GM18508 (cell line): Measurements from ENCODE around the gene ELL.

Experiments used
- ATAC-seq: cut with Tn5 transposase; IDR thresholded peaks from one replicate; pipeline ENCODE4 v1.9.1; 2021; ENCODE audit warnings: moderate number of reproducible peaks; ENCODE audit not compliant: insufficient read depth, unreplicated experiment

The ELL gene

DNA sequence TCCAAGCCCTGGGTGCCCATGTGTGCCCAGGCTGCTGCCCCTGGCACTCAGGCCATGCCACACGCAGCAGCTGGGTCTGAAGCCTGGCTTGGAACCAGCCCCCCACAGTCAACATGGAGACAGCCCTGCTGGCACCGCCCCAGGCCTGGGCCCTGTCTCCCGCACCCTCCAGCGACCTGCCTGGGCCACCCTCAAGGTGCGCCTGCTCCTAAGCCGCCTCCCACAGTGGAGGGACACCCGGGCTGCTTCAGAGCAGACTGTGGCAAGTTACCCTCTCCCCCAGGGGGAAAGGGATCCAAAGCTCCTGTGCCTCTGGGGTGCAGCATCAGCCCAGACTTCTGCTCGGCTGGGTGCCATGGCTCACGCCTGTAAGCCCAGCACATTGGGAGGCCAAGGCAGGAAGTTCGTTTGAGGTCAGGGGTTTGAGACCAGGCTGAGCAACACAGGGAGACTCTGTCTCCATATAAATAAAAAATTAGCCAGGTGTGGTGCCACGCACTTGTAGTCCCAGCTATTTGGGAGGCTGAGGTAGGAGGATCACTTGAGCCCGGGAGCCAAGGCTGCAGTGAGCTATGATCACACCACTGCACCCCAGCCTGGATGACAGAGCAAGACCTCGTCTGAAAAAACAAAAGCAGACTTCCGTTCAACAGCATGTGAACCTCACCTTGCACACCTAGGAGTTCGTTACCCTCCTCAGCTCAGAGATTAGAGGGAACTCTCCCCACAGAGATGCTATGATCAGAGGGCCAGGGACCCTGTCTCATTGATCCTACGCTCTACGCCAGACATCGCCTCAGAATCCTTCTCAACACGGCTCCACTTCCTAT lies 15.6 kb downstream of the ELL start:
- ATAC-seq, result no peak

DNA sequence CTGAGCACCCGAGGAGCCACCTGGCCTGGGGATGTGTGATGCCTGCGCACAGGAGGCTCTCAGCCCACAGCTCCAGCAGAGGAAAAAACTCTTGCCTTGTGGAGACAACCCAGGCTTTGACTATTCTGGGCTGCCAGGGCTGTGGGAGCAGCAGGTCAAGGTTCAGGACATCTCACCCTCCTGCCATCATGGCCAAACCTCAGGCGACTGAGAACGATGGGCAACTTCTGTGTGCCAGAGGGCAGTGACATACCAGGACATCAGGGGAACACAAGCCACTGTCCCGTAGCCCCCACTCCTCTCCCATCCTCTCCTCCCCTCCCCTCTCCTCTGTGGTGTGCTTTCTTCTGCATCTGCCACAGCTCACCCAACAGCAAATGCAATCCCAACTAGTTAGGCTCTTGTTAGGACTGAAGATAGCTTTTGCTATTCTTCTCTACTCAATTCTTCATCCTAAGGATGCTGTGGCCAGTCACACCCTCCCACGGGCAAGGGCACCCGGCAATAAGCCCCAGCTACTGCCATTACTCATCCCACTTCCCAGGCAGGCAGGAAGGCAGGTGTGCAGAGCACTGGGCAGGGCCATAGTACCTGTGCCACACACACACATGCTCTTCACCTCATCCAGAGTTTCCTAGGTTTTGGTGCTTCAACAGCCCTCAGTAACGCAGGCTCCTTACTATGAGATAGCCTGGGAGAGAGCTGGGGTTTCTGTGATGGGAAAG lies 16.8 kb downstream of the ELL start:
- ATAC-seq, result no peak

DNA sequence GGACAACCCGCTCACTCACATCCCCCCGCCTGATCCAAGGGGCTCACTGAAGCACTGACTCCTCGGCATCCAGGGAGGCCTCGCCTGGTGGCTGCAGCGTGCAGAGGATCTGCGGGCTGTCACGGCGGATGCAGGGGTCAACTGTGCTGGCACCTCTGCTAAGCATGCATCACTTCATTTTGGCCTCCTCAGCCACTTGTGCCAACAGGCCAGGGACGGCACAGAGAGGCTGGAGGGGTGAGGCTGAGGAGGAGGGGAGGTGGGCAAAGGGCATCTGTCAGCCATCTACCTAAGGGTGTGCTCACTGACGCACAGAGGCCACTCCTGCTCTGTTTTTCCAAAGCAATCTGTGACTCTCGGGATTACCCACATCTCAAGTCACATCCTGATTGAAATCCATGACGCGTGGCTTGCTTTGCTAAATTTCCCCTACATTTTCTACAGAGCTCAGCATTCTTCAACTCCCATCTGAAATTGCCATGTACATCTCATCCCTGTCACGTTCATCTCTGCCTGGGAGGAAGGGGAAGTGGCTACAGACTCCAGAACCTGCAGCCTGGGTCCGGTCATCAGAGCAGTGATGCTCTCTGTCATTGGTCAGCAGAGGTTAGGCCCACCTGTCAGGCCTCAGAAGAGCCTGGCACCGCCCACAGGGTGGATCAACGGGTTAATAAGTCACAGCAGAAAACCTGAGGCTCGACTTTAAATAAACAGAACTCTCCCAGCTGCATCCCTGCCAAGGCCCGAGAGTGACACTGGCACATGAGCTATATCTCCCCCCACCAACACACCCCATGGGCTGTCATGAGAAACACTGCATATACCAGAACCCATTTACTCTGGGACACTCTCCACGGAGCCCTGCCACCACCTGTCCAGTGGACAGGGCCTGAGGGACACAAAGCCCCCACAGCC lies 17.6 kb downstream of the ELL start:
- ATAC-seq, result no peak

DNA sequence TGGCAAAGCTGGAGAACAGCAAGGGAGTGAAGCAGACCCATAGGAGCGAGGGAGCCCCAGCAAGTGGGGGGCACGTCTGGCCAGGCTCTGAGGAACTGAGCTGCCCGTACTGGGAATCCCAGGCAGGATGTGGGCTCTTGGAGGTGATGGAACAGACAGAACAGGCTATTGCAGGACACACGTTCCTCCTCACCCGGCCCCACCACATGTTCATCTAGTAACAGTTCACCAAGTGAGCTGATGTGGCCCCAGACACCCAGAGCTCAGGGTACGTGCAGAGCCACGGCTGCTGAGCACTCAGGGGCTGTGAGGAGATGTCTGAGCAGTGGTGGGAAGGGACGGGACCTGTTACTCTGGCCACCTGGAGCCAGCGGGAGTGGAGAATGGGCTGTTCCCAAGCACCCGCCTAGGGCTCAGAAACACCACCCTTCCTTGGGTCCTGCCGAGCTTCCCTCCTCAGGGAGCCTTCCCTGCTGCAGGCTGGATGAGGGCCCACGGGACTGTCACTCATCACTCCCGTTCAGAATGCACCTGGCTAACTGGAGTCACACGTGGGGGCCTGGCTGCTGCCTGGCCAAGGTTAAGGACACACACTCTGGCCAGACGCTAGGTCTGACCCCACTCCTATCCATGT lies 18.4 kb downstream of the ELL start:
- ATAC-seq, result no peak

DNA sequence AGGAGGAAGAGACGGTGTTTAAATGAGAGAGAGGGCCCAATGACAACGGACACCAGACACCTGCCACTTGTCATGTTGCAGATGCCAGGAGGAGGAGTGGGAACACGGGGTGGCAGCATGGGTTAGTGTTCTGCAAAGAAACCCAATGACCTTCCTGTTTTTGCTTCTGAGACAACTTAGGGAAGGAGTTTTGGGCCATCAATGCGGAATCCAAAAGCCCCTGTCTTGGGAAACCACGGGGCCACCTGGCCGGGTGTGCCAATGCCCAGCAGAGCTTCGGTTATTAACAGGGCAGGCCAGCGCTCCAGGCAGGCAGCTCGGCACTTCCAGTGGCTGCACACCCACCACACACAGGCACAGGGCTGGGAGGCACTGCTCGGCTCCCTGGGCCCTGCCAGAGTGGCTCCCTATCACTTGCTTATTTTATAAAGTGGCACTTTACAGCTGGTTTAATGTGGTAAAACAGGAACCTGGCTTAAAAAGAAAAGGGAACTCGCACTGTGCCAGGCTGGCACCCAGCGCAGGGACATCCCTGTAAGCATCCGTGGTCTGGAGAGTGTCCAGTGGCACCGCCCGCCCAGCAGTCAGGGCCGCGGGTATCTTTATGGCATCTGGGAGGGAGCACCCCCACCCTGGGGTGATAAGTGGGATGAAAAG lies 19.1 kb downstream of the ELL start:
- ATAC-seq, result no peak

DNA sequence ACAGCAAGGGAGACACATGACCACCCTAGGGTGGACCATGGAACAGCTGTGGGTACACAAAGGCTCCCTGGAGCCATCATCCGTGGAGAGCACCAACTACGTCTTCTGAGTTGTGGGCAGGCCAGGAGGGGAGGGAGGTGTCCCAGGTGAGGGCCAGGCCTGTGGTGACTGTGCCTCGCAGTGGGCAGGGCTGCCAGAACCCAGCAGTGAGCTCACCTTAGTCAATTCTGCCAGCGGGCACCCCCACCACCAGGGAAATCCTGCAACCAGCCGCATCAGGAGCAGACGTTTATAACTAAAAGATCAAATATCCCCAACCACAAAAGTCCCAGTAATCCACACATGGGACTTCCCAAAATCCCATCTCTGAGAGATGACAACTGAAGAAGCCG lies 19.6 kb downstream of the ELL start:
- no peak for ATAC-seq

DNA sequence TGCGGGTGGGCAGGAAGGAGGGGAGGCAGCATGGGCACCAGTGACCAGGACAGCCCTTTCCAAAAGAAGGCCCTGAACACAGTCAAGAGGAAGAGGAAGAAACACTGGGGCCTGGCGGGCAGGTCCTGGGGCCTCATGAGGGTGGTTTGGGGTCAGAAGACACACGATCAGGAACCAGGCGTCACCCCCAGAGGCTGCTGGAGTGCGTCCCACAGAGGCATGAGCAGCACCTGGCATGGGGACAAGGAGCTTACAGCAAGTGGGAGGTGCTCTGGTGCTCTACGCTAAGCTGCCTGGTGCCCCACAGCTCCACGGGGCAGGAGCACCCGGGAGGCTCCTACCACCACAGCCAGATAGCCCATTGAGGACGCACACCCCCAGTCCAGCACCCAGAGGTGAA lies 20.0 kb downstream of the ELL start:
- no peak for ATAC-seq

DNA sequence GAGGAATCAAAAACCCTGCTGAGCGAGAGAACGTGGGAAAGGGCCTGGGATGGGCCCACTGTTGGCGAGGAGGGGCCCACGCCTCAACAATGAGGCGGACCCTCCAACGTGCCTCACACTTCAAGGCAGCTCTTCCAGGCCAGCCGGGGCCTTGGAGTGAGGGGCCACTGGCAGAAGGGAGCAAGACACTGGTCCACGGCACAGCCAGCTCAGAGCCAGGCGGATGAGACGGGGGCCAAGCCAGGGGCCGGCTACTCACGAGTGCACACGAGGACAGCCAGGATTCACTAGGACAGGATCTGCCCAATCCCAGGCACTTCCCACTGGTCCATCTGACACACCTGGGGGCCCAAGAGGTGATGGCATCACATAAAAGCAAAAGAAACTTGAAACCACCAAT lies 20.5 kb downstream of the ELL start:
- ATAC-seq, result no peak

DNA sequence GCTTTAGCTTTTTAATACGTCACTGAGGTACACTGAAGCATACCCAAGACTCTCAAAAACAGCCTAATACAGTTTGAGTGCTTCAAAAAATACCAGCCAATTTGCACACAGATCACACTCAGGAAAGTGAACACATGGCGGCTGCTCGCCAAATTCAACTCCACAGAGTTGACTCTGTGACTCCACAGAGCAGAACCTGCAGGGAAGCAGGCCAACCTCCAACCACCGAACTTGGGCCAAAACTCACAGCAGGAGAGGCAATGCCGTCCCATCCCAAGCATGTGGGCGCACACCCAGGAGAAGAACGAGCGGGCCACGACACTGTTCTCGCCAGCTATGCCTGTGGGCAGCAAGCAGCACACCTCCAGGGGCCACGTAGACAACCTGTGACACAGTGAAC lies 21.1 kb downstream of the ELL start:
- no peak for ATAC-seq

DNA sequence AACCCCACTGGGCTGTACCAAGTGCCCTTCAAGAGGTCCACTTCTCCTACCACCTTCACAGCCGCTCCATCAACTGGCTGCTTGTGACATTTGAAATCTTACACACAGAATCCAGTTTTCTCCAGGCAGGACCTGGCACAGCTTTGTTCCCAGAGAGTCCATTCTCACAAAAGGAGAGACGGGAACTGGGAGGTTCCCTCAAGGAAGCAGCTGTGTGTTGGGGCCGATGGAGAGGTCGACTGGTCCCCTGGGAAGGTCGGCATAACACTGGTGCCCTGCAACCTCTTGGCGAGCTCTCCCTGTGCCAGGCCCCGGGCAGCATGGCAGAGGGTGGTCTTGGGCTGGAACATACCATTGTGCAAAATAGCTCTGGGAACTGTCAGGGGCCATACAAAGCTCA lies 21.5 kb downstream of the ELL start:
- no peak for ATAC-seq

DNA sequence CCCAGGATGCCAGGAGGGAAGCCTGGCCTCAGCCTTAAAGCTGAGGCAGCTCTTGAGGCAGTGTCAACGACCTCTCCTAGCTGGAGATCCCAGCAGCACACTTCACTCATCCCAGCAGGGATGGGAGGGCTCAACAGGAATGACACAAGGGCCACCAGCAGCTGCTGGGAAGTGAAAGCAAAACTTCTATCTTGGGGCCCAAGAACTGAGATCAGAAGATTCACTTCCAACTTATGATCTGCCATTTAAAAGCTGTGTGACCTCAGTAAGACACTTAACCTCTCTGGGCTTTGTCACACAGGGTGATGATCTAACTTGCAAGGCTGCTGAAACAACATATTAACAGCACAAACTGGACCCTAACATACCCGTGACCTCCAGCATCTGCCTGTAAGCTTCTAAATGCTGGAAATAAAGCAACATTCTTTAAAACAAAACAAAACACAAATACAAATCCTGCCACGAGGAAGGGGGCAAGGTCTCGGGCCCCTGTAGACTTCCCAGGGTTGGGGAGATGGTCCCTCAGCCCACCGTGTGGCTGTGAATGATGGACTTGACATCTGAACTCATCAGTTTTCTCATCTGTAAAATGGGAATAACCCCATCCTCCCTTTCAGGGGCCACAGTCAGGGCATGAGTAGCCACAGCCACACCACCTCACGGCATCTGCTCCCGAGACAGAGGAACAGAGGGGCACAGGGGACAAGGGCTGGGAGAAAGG lies 22.7 kb downstream of the ELL start:
- ATAC-seq, result no peak

DNA sequence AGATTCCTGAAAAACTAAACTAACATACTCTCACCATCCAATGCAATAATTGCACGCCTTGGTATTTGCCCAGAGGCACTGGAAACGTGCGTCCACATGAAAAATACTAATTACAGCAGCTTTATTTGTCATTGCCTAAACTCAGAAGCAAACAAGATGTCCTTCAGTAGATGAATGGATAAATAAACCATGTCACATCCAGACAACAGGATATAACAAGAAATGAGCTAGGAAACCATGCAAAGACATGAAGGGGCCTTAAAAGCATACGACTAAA lies 25.0 kb downstream of the ELL start:
- ATAC-seq, result no peak

DNA sequence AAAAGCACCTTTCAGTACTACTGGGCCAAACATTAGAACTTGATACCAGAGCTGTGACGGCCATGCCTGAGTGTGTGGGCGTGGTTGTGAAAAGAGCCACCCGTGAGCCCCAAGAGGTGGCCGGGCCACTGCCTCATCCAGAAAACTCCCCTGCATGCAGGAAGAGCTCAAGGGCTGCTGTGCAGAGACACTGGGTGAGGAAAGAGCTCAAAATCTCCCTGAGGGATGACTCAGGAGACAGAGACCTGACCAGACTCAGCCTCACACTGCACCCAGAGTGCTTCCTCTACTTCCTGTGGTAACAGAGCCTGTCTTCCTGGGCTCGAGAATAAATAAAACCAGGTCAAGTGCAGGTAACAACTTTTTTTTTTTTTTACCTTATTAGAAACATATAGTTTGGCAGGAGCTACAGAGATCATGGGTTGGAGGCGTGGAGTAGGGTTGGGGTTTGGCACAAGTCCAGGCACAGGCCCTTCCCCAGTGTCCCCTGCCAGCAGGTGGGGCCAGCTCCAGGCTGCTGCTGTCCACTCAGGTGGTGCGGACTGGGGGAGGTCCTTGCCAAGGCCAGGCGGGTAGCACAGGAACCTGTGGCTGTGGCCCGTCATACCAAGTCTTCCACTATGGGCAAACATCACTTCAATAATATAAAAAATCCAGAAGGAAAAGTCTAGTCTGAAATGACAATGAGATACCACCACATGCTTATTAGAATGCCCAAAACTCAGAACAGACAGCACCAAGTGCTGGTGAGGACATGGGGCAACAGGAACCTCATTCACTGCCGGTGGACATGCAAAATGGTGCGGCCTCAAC lies 25.5 kb downstream of the ELL start:
- ATAC-seq, result no peak

DNA sequence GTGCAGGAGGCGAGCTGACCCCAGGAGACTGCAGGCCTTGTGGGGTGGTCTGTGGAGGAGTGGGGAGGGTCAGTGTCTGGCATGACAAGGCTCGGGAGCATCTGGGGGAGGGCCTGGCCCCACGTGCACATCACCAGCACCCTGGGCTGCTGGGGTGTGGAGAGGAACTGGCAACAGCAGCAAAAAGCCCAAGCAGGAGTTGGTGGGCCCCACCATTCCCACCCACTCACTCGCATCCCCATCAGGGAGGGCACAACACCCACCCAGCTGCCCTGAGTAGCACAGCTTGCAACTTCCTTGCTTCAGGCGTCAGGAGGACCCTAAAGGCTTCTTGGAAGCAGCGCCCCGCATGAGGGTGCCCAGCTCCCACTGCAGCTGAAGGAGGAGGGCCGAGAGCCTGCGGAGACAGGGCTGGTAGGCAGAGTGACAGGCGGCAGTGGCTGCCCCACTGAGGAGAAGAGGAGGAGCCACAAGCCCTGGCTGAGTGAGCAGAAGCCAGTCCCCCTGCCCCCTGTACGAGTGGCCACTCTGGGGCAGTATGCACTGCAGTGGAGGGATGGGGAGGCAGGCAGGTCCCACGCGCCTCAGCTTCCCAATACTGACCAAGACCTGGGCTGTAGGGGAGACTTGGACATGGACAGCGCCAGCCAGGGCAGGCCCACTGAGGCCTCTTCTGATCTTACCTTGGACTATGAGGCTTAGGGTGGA lies 26.5 kb downstream of the ELL start:
- no peak for ATAC-seq

DNA sequence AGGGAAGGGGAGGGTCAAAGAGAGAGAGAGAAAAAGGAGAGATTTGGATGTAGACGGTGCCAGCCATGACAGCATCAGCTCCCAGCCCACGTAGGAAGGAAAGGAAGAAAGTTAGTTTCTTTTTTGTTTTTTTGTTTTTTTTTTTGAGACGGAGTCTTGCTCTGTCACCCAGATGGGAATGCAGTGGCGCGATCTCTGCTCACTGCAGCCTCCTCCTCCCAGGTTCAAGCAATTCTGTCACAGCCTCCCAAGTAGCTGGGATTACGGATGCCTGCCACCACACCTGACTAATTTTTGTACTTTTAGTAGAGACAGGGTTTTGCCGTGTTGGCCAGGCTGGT lies 27.6 kb downstream of the ELL start:
- ATAC-seq, result no peak

DNA sequence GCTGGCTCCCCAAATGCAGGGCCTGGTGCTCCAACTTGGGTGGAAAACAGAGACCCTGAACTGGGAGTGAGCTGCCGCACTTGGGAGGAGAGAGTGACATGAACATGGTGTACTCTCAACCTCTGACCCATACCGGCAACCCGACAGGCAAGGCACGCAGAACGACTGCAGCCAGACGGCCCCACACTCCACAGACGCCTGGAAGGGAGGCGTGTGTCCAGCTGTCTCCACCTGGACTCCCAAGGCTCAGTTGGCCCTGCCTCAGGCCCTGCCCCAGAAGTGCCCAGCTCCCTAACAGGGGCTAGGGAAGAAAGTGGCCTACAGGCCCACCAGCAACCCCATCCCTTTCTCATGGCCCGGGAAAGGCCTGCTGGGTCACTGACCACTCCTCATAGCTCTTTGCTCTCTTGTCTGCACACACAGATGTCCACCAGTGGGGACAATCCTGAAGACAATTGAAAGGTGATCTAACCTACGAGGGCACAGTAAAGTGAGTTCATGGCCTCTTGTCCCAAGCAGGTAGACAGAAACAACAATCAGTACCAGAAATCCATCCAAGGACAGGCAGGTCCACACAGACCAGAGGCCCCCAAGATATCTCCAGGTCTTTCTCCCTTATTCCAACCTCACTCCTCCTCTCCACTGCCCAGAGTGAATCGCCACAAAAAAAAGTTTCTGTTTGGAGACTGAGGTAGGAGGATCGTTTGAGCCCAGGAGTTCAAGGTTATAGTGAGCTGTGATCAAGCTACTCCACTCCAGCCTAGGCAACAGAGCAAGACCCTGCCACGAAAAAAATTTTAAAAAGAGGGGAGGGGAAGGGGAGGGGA lies 28.2 kb downstream of the ELL start:
- ATAC-seq, result no peak
